NCI-H187 (cell line): ENCODE results near the gene FAM135A.
"Not testable (repeated sequence)": the region's sequence is repeated elsewhere in the genome, so short reads cannot be mapped to it uniquely, and the experiment has no call there.

Experiments used
- DNase-seq, 2 experiments: peaks; one replicate each; lab custom pipeline; 2025; lab: John Stamatoyannopoulos, UW

The FAM135A gene

DNA sequence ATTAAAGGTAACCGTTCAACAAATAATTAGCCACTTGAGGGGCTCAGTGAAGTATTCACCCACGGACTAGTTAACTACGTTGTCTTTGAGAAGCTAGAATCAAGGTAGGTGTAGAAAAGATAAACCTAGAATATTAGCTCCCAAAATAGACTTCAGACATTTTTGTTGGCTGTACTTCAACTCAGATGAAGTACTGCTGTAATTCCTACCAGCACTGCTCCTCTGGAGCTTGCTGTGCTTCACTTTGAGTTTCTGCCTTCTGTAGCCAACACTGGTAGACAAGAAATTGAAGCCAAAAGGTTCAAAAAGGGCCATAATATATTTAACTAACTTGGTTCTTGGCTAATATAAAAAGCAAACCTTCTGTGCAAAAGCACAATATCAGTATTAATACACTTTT lies 134.6 kb downstream of the FAM135A start:
- DNase-seq, result no peak

DNA sequence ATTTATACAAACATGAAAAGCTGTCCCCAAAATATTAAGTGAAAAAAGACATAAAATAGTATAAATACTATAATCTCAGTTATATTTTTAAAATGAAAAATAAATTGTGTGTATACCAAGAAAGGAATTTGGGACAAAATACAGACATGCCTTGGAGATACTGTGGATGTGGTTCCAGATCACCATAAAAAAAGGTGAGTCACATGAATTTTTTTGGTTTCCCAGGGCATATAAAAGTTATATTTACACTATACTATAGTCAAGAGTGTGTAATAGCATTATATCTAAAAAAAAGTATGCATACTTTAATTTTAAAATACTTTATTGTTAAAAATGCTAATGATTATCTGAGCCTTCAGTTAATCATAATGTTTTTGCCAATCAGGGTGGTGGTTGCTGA lies 136.0 kb downstream of the FAM135A start:
- no peak for DNase-seq

DNA sequence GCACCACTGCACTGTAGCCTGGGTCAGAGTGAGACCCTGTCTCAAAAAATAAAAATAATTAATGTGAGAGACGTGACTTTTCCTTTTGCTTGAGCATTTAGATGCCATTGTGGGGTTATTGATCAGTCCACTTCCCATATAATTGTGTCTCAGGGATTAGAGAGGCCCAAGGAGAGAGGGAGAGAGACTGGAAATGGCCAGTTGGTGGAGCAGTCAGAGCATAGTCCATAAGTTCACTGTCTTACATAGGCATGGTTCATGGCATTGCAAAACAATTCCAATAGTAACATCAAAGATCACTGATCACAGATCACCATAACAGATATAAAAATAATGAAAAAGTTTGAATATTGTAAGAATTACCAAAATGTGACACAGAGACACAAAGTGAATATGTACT lies 138.3 kb downstream of the FAM135A start:
- DNase-seq, result no peak

DNA sequence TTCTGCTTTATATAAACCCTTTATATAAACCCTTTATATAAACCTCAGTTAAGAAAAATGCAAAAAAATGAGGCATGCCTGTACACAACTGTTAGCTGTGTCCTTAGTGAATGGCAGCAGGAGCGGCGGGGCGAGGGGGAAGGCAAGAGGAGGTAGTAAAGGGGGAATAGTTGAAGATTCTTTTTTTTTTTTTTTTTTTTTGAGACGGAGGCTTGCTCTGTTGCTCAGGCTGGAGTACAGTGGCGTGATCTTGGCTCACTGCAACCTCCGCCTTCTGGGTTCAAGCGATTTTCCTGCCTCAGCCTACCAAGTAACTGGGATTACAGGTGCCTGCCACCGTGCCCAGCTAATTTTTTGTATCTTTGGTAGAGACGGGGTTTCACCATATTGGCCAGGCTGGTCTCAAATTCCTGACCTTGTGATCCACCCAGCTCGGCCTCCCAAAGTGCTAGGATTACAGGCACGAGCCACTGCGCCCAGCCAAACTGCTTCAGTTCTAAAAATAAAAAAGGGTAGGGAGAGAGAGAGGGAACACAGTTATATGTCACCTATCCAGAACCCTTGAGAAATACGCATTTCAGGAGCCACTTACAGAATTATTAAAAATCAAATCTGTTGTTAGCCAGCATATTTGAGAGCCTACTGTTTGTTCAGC lies 139.1 kb downstream of the FAM135A start:
- DNase-seq, result not testable (repeated sequence)

DNA sequence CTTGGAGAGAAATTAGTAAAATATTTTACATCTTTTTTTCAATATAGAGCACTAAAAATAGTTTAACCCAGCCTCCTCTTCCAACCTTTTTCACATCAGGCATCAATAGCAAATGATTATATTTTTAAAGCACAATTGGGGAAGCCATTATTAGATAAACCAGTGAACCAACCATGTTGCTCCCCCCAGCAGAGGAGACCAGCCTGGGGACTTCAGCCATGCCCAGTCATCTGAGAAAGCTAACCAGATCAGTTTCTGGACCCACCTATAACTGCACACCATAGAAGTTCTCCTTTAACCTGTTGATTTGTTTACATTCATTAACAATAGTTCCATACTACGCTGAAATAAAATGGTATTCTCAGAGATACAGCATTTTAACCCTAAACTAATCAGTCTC lies 139.7 kb downstream of the FAM135A start:
- no peak for DNase-seq

DNA sequence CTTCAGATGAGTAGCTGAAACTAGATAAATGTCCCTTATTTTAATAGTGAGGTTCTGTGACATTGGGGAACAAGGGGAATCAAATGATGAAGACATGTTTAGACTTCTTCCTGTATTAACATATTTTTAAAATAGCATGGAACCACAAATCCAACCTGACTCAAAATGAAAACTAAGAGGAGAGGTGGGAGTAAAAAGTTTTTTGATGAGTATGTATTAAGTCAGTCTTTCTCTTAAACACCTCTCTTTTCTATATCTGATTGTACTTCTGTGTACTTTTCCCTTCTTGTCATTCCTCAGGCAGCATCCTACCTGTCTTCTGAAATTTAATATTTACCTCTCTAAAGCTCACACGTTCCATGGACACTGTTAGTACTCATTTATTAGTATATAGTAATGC lies 144.7 kb downstream of the FAM135A start:
- no peak for DNase-seq

DNA sequence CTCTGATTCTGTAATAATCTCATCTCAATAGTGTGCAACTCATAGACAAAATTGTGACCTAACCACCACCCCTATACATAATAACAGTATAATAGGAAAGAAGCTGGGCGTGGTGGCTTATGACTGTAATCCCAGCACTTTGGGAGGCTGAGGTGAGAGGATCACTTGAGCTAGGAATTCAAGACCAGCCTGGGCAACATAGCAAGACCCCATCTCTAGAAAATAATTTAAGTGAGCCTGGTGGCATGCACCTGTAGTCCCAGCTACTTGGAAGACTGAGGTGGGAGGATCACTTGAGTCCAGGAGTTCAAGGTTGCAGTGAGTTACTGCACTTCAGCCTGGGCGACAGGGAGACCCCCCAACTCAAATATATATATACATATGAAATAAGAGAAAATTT lies 149.1 kb downstream of the FAM135A start:
- DNase-seq, result not testable (repeated sequence)

DNA sequence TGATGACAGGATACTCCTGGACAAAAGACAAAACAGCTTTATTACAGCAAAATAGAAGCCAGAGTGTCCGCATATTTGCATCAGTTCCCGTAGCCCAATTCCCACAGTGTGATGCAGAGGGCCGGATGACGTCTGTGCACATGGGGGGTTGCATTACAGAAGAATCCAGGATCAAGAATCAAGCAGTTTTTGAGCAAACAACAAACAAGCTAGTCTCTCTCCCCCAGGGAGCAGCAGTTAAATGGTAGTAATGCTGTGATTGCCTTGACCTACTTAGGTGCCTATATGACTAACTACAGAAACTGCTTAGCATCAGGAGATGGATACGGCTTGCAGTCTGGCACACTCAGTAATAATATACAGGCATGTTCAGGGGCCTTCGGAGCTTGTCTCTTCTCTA lies 150.2 kb downstream of the FAM135A start:
- no peak for DNase-seq

DNA sequence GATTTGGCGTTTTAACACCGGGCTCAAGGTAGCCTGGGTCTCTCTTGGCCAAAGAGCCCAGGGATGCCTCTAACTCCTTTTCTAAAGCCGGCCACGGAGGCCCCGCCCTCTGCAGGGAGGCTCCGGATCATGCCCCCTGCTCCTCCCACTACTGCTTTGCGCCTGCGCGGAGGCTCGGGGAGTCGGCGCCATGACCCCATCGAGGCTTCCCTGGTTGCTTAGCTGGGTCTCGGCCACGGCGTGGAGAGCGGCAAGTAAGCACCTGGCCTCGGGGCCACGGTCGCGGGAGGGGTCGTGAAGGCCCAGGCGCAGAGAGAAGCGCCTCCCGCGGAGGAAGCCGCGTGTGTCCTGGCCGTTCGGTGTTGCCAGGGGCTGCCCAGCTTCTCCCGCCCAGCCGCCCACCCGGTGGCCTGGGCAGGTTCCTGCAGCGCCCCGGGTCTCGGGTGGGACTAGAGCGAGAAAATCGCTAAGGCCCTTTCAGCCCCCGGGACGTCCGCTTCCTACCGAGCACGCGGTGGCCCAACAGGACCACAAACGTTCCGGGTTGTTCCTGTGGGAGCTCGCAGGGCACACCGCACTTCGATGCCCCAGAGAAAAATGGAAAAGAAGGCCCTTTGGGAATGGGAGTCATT lies 153.6 kb downstream of the FAM135A start, which contains the start of gene SDHAF4:
Gene SDHAF4, plus strand, starts transcription at position 180 of the 632 bp plus-strand sequence. Its CDS starts 11 bp downstream, at position 191.
- peak; percentile 71 to 79 for DNase-seq

DNA sequence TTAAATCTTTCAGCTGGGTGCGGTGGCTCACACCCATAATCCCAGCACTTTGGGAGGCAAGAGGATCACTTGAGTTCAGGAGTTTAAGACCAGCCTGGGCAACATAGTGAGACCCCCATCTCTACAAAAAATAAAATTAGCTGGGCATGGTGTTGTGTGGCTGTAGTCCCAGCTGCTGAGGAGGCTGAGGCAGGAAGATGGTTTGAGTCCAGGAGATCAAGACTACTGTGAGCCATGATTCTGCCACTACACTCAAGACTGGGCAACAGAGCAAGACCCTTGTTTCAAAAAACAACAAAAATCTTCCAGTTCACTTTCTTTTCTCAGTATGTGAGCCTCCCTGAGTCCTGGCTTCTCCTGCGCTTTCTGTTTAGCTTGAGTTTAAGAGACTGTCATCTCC lies 161.3 kb downstream of the FAM135A start:
- DNase-seq, result no peak

DNA sequence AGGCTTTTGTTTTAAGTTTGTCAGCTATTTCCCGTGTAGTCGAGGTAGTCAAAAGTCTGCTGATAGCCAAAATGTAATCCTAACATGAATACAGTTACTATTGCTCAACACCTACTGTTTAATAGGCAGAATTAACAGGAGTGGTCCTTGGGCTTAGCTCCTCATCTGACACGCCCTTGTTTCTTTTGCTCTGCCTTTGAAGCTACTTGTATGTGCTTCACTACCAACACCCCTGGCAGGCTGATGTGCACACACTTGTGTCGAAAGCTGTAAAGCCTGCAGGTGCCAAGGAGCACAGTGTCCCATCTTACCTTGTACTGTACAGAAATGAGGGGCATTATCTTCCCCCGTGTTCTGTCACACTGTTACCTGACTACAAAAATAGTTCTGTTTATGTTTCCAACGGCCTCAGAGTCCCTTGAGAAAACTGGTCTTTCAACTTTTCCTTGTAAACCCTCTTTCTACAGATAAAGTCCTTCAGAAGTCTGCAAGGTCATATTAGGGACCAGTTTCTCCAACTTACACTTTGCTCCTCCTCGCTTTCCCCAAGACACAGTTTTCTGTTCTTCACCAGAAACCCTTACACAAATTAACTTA lies 162.7 kb downstream of the FAM135A start:
- DNase-seq, result no peak

DNA sequence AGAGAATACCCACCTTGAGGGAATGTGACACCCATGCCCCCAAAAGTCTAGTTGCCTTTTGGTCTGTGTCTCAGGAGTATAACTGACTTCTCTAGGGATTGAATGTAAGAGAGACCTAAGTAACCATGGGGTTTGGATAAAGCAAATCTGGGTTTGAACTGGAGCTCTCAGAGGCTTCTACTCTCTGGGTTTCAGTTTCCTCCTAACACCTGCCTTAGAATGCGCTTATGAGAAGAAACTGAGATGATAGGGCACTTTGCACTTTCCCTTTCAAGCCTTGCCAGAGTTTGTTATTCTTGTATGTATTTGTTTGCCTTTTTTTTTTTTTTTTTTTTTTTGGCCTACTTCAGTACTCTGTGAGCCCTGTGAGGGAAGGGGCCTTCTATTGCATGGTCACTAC lies 172.8 kb downstream of the FAM135A start:
- no peak for DNase-seq

DNA sequence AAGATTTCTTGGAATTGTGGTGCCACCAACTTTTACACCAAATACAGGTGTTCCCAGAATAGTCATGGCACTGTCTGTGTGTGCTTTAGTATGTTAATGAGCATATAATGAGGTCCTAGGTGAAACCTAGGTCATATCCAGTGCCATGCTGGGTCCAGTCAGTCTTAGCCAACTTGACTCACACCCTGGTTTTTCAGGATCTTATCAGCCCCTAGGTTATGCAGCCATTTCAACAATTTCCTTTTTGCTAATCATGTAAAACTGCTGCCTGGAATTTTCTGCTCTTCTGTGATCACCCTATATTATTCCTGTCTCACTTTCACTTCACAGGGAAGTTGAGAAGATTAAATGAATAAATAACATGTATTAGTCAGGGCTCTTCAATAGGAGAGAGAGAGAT lies 177.1 kb downstream of the FAM135A start:
- DNase-seq, result no peak

DNA sequence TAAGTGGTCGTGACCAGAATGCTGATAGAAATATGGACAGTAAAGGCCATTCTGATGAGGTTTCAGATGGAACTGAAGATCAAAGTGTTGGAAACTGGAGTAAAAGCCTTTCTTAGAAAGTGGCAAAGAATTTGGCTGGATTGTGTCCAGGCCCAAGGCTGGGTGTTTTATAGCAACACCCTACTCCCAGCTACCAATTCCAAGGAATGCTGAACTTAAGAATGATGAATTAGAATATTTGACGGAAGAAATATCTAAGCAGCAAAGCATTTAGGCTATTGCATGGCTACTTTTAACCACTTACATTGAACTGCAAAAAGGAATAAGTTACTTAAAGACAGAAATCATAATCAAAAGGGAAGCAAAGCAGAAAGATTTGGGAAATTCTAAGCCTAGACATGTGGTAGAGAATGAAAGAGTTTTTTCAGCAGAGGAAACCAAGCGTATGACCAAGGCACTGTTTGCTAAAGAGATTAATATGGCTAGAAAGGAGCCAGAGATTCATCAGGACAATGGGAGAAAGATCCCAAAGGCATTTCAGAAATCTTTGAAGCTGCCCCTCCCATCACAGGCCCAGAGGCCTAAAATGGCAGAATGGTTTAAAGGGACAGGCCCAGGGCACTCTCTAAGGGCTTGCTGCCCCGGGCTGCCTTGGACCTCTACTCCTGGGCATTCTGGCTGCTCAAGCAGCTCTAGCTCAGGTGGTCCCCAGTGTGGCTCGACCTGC lies 179.2 kb downstream of the FAM135A start:
- no peak for DNase-seq

DNA sequence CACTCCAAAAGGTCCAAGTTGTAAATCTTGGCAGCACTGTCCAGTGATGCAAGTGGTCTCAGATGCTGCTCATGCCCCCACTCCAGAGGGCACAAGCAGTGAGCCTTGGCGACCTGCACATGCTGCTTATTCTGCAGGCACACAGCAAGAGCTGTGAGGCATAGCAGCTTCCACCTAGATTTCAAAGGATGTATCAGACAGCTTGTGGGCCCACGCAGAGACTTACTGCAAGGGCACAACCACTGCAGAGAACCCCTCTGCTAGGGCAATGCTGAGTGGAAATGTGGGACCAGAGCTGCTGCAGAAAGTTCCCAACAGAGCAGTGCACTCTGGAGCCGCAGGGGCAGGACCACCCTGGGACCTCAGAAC lies 179.8 kb downstream of the FAM135A start:
- no peak for DNase-seq

DNA sequence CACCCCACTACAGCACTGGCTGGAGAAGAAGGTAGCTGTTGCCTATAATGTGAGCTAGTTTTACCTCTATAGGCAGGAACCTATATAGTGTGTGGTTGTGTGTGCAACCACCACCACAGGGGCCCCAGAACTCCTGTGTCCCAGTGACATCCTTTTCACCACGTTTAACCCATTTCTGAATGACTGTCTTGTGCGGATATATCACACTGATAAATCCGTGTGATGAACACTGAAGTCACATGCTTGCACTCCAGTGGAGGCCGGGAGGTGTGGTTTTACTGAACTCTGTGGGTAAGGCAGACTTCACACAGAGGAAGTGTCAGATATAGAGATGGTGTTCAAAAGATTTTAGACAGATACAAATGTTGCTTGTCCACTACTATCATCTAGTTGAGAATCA lies 185.9 kb downstream of the FAM135A start:
- no peak for DNase-seq

DNA sequence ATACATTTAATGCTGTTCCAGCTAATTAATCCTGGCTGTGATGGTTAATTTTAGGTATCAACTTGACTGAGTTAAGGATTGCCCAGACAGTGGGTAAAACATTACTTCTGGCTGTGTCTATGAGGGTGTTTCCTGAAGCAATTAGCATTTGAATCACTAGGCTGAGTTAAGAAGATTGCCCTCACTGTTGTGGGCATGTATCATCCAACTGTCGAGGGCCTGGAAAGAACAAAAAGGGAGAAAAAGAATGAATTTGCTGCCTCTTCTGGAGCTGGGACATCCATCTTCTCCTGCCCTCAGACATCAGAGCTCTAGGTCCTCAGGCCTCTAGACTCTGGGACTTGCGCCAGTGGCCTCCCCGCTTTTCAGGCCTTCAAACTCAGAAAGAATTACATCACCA lies 187.7 kb downstream of the FAM135A start:
- no peak for DNase-seq

DNA sequence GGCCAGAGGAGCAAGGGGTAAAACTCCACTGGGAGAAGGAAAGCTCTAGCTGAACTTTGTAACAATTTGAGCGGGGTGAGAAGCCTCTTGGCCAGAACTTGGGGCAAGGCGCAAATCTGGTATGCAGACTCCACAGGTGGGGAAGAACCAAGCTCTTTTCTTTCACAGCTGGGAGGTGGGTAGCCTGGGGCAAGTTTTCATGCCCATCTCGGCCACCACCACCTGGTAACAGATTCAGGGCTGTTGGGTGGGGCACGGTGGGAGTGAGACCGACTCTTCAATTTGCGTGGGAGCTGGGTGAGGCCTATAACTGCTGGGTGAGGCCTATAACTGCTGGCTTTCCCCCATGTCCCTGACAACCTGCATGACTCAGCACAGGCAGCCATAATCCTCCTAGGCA lies 190.9 kb downstream of the FAM135A start:
- DNase-seq, result no peak

DNA sequence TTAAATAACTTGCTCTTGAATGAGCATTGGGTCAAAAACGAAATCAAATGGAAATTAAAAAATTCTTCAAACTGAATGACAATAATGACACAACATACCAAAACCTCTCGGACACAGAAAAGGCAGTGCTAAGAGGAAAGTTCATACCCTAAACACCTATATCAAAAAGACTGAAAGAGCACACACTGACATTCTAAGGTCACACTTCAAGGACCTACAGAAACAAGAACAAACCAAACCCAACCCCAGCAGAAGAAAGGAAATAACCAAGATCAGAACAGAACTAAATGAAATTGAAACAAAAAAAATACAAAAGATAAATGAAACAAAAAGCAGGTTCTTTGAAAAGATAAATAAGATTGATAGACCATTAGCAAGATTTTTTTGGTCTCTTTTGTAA lies 194.1 kb downstream of the FAM135A start:
- DNase-seq, result not testable (repeated sequence)

DNA sequence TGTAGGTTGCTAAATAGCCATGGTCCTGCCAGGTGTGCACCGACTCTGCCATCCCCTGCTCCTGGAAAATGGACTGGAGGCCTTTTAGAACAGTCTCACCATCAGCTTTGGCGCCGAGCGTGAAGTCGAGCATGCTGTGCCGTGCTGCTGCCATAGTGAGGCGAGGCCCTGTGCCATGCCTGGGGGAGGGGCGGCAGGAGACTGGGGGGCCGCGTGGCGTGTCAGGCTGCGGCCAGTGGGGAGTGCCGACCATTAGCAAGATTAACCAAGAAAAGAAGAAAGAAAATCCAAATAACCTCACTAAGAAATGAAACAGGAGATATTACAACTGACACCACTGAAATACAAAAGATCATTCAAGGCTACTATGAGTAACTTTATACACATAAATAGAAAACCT lies 195.9 kb downstream of the FAM135A start:
- not testable (repeated sequence) for DNase-seq
